HCT116 (cell line): ENCODE data around the gene ANKLE1. TPM values are rescaled to one million over a fixed set of nuclear protein-coding genes. Genes with fewer than 3 reads are reported as not detected.

Experiments
- ATAC-seq: fragments of 200-7000 bp; cut with Tn5 transposase; 2 replicates; pipeline ENCODE4 v1.9.1; 2020; ENCODE audit warnings: mild to moderate bottlenecking, moderate library complexity
- BruUV-seq: library from RNA; stranded (reverse); fragments of 400-500 nt; replicated peaks from 2 replicates; lab custom pipeline; 2021; lab: Mats Ljungman, UMichigan
- CTCF ChIA-PET: fragments of 300-600 bp; sonication (Branson Sonifier 250); formaldehyde crosslinking; loops from one replicate; lab custom pipeline; 2021; ENCODE audit warnings: antibody characterized with exemption; lab: Charles Lee
- POLR2A ChIA-PET: fragments of 300-600, 350-600 bp; sonication (Branson Sonifier 250); formaldehyde crosslinking; loops from one replicate; lab custom pipeline; 2021; ENCODE audit warnings: antibody characterized with exemption; lab: Charles Lee
- RAD21 ChIA-PET, 2 experiments: fragments of 300-600 bp; sonication (Branson Sonifier 250); formaldehyde crosslinking; loops; one replicate each; lab custom pipeline; 2023; ENCODE audit warnings: low total read pairs in 2 of 2; ENCODE audit not compliant: uncharacterized antibody in 2 of 2, unreplicated experiment in 2 of 2, low non-redundant PET in 1 of 2; lab: Charles Lee
- DNase-seq: peaks from one replicate; pipeline ENCODE4 v3.0.0-alpha.2; 2010; ENCODE audit warnings: low read depth, low spot score
- H2AFZ ChIP-seq: fragments of 200-600 bp; shearing (Covaris generic), sonication (generic); 2 replicates; pipeline ENCODE4 v1.6.1; 2017; ENCODE audit warnings: low read depth, mixed run types, mixed read lengths, antibody characterized with exemption, low read length; ENCODE audit not compliant: poor library complexity, severe bottlenecking
- H3K27ac ChIP-seq: 2 replicates; pipeline ENCODE4 v1.5.1; 2012; ENCODE audit warnings: low read depth, low read length
- H3K27me3 ChIP-seq: fragments of 200-600 bp; sonication (generic); 2 replicates; pipeline ENCODE4 v1.6.1; 2016; ENCODE audit warnings: mixed run types, low read length, mixed read lengths; ENCODE audit not compliant: insufficient read depth
- H3K36me3 ChIP-seq, 2 experiments: fragments of 200-500 bp in 1 of 2; fragments of 200-600 bp in 1 of 2; sonication (Bioruptor generic) in 1 of 2; sonication (generic) in 1 of 2; 2 replicates each; pipeline versions ENCODE4 v1.5.1 to v1.6.1; 2014 to 2016; ENCODE audit warnings: low read length in 2 of 2, inconsistent platforms in 1 of 2, mixed read lengths in 1 of 2, mixed run types in 1 of 2; ENCODE audit not compliant: insufficient read depth in 2 of 2, control insufficient read depth in 1 of 2
- H3K4me1 ChIP-seq, 2 experiments: fragments of 200-600 bp in 1 of 2; sonication (generic) in 1 of 2; 2 replicates each; pipeline versions ENCODE4 v1.5.1 to v1.6.1; 2012 to 2017; ENCODE audit warnings: low read length in 2 of 2, inconsistent platforms in 1 of 2, mild to moderate bottlenecking in 1 of 2, mixed read lengths in 1 of 2, mixed run types in 1 of 2, moderate library complexity in 1 of 2; ENCODE audit not compliant: insufficient read depth in 2 of 2, control insufficient read depth in 1 of 2
- H3K4me2 ChIP-seq: fragments of 200-600 bp; sonication (generic); 2 replicates; pipeline ENCODE4 v1.6.1; 2017; ENCODE audit warnings: mixed run types, low read length, mixed read lengths
- H3K4me3 ChIP-seq, 2 experiments: fragments of 200-600 bp in 1 of 2; sonication (generic) in 1 of 2; replicated peaks in 1 of 2; 2 replicates each; pipeline ENCODE4 v1.5.1; 2011 to 2016; ENCODE audit warnings: low read length in 2 of 2, control low read depth in 1 of 2, low read depth in 1 of 2, mild to moderate bottlenecking in 1 of 2, mixed read lengths in 1 of 2, mixed run types in 1 of 2
- H3K79me2 ChIP-seq: fragments of 200-600 bp; sonication (generic); 2 replicates; pipeline ENCODE4 v1.6.1; 2017; ENCODE audit warnings: mild to moderate bottlenecking, mixed run types, low read length, moderate library complexity, mixed read lengths; ENCODE audit not compliant: insufficient read depth
- H3K9ac ChIP-seq: fragments of 200-600 bp; sonication (generic); 2 replicates; pipeline ENCODE4 v1.6.1; 2016; ENCODE audit warnings: low read length, mixed read lengths
- H3K9me2 ChIP-seq: fragments of 200-600 bp; sonication (generic), shearing (Covaris generic); 2 replicates; pipeline ENCODE4 v1.6.1; 2017; ENCODE audit warnings: mixed run types, mild to moderate bottlenecking, moderate library complexity; ENCODE audit not compliant: insufficient read depth
- H3K9me3 ChIP-seq, 2 experiments: fragments of 200-500 bp in 1 of 2; fragments of 200-600 bp in 1 of 2; sonication (Bioruptor generic) in 1 of 2; sonication (generic) in 1 of 2; 2 replicates each; pipeline ENCODE4 v1.6.1; 2014 to 2017; ENCODE audit warnings: low read length in 2 of 2, mixed read lengths in 2 of 2, inconsistent platforms in 1 of 2, low read depth in 1 of 2, mild to moderate bottlenecking in 1 of 2, mixed run types in 1 of 2, moderate library complexity in 1 of 2; ENCODE audit not compliant: control insufficient read depth in 1 of 2, insufficient read depth in 1 of 2
- H4K20me1 ChIP-seq: fragments of 200-600 bp; sonication (generic), shearing (Covaris generic); 2 replicates; pipeline ENCODE4 v1.6.1; 2017; ENCODE audit warnings: mixed run types, mild to moderate bottlenecking, moderate library complexity; ENCODE audit not compliant: insufficient read depth
- ATF3 ChIP-seq: IDR thresholded peaks from 2 replicates; pipeline ENCODE4 v1.6.1; 2012
- CBX3 ChIP-seq: IDR thresholded peaks from 2 replicates; pipeline ENCODE4 v1.6.1; 2012; ENCODE audit warnings: low read depth
- CTCF ChIP-seq, 3 experiments: fragments of 200-600 bp in 1 of 3; sonication (generic) in 1 of 3; IDR thresholded peaks in 2 of 3; conservative IDR thresholded peaks in 1 of 3; 2 replicates each; pipeline ENCODE4 v1.5.1; 2012 to 2017; ENCODE audit warnings: low read depth in 2 of 3, low read length in 2 of 3, antibody characterized with exemption in 1 of 3, borderline replicate concordance in 1 of 3, control low read depth in 1 of 3, mild to moderate bottlenecking in 1 of 3, mixed read lengths in 1 of 3, mixed run types in 1 of 3, moderate library complexity in 1 of 3; ENCODE audit not compliant: insufficient read depth in 1 of 3
- EGR1 ChIP-seq: IDR thresholded peaks from 2 replicates; pipeline ENCODE4 v1.6.1; 2012; ENCODE audit warnings: low read depth
- ELF1 ChIP-seq: IDR thresholded peaks from 2 replicates; pipeline ENCODE4 v1.6.1; 2012; ENCODE audit warnings: low read depth, borderline replicate concordance
- EZH2 ChIP-seq: fragments of 200-600 bp; sonication (generic); IDR thresholded peaks from 2 replicates; pipeline ENCODE4 v1.6.1; 2017; ENCODE audit warnings: antibody characterized with exemption, mixed run types
- EZH2phosphoT487 ChIP-seq: fragments of 200-600 bp; IDR thresholded peaks from 2 replicates; pipeline ENCODE4 v1.6.1; 2018; ENCODE audit warnings: antibody characterized with exemption, borderline replicate concordance
- MAX ChIP-seq: IDR thresholded peaks from 2 replicates; pipeline ENCODE4 v1.6.1; 2012
- POLR2AphosphoS5 ChIP-seq: IDR thresholded peaks from 2 replicates; pipeline ENCODE4 v1.6.1; 2011; ENCODE audit warnings: mild to moderate bottlenecking, low read depth, low read length, moderate library complexity
- SP1 ChIP-seq: IDR thresholded peaks from 2 replicates; pipeline ENCODE4 v1.6.1; 2012; ENCODE audit warnings: low read depth
- SRF ChIP-seq: IDR thresholded peaks from 2 replicates; pipeline ENCODE4 v1.6.1; 2012; ENCODE audit warnings: low read depth
- TCF7L2 ChIP-seq: IDR thresholded peaks from 2 replicates; pipeline ENCODE4 v1.7.0; 2011; ENCODE audit warnings: borderline replicate concordance, inconsistent platforms; ENCODE audit not compliant: insufficient read depth, insufficient read length; ENCODE audit errors: extremely low read depth
- YY1 ChIP-seq: IDR thresholded peaks from 2 replicates; pipeline ENCODE4 v1.6.1; 2011; ENCODE audit warnings: low read length, low read depth, moderate library complexity, mild to moderate bottlenecking; ENCODE audit not compliant: insufficient replicate concordance; ENCODE audit errors: extremely low read depth
- ZNF274 ChIP-seq: fragments of 200-500 bp; sonication (Bioruptor generic); IDR thresholded peaks from 2 replicates; pipeline ENCODE4 v1.6.1; 2014; ENCODE audit warnings: mild to moderate bottlenecking, low read depth, low read length, inconsistent platforms
- intact Hi-C: fragments of 100-400 bp; cut with micrococcal nuclease; formaldehyde crosslinking; loops from 2 replicates; pipeline ENCODE4 v1.10.0; 2022
- total RNA-seq: library from RNA; stranded (reverse); gene quantifications from one replicate; pipeline ENCODE4 v1.2.1, GENCODE V29; 2021; ENCODE audit not compliant: unreplicated experiment

ANKLE1 gene
- total RNA-seq, 1 experiment from 2014 or later: 14.8 TPM

GRCh38 chr19:17264641-17264979 is 17.1 kb upstream of the ANKLE1 start, which contains the start of gene USHBP1:
TSS of gene USHBP1 (minus strand) at chr19:17264745. CDS start at chr19:17264299, 446 bp downstream.
- Histone ChIP-seq H3K36me3 (peaks cover 0 to 7% of the 10 kb centered on the region in 2 experiments; a peak in 1 of 4 replicates), H2AFZ (no peak within 1 kb of the TSS), H4K20me1 (no peaks in the 10 kb centered on the region), H3K4me1 (peaks cover 3 to 17% of the 10 kb centered on the region in 2 experiments; a peak in 3 of 4 replicates), H3K9ac (no peak within 1 kb of the TSS), H3K4me3 (no peak within 1 kb of the TSS), H3K27me3 (no peaks in the 10 kb centered on the region), H3K9me2 (no peaks in the 10 kb centered on the region), H3K79me2 (peaks cover 17% of the 10 kb centered on the region), H3K4me2 (no peak within 1 kb of the TSS), H3K27ac (no peak within 1 kb of the TSS), H3K9me3 (no peaks in the 10 kb centered on the region)
- TF ChIP-seq CTCF (IDR thresholded peaks at IDR 0.05 in 2 of 3, conservative IDR thresholded peaks at IDR 0.05 in 1 of 3; ENCODE audit: borderline replicate concordance in 1 of 3, insufficient read depth in 1 of 3, low read depth in 2 of 3, low read length in 2 of 3): no peak
- TF ChIP-seq ZNF274: no peak
- no peak for TF ChIP-seq CBX3
- TF ChIP-seq YY1: no peak
- TF ChIP-seq SP1: no peak
- TF ChIP-seq TCF7L2: no peak
- intact Hi-C loops: no loop called here
- CTCF ChIA-PET: no interaction called here
- POLR2A ChIA-PET: interaction anchor here (1.3 kb wide), 2 partner anchors 30 to 50 kb away, joined by 3 read pairs; partner anchors contain the start of gene USE1
- BruUV-seq: no TSS peak
- ATAC-seq (no peak), DNase-seq (no peak)
- RAD21 ChIA-PET: no interaction called here

- POLR2A ChIA-PET: interaction anchor here (1.3 kb wide), 1 partner anchor 51 kb away, joined by 6 read pairs; the partner anchor contains the start of gene USE1
- no peak for ATAC-seq
- intact Hi-C loops: no loop called here
Measured at GRCh38 chr19:17266026-17266425, 15.7 kb upstream of the ANKLE1 start.

More at GRCh38 chr19:17266026-17266425, 15.7 kb upstream of the ANKLE1 start:
- Histone ChIP-seq H3K4me1 (peaks cover 3 to 11% of the 10 kb centered on the region in 2 experiments; a peak in 3 of 4 replicates), H3K27me3 (no peaks in the 10 kb centered on the region), H2AFZ (no peak overlapping the region), H3K27ac (peak overlapping the region; percentile 15; the same call in 1 of the 2 replicates), H3K4me3 (no peak overlapping the region), H3K9me3 (no peaks in the 10 kb centered on the region), H3K9me2 (no peaks in the 10 kb centered on the region), H3K36me3 (peaks cover 0 to 13% of the 10 kb centered on the region in 2 experiments; a peak in 1 of 4 replicates), H3K79me2 (peaks cover 17% of the 10 kb centered on the region), H4K20me1 (no peaks in the 10 kb centered on the region), H3K9ac (no peak overlapping the region), H3K4me2 (no peak overlapping the region)
- ChIA-PET CTCF (interaction anchor here (1.2 to 1.5 kb wide), 2 partner anchors 60 to 230 kb away, joined by 3 read pairs; no protein-coding TSS in a partner anchor), RAD21 (no interaction called here)
- no peak for TF ChIP-seq ATF3
- TF ChIP-seq EZH2: no peak
- TF ChIP-seq ELF1: no peak
- TF ChIP-seq SP1: no peak
- no peak for TF ChIP-seq MAX
- TF ChIP-seq CTCF (IDR thresholded peaks at IDR 0.05 in 2 of 3, conservative IDR thresholded peaks at IDR 0.05 in 1 of 3; ENCODE audit: borderline replicate concordance in 1 of 3, insufficient read depth in 1 of 3, low read depth in 2 of 3, low read length in 2 of 3): no peak
- no peak for TF ChIP-seq POLR2AphosphoS5
- TF ChIP-seq EGR1: no peak
- TF ChIP-seq YY1: no peak
- TF ChIP-seq SRF: no peak
- no peak for TF ChIP-seq CBX3
- no peak for TF ChIP-seq EZH2phosphoT487
- no peak for DNase-seq
- no TSS peak for BruUV-seq
